GM21447 (cell line): ENCODE measurements around the gene RPS29.
"Not testable (repeated sequence)": the region's sequence is repeated elsewhere in the genome, so short reads cannot be mapped to it uniquely, and the experiment has no call there.

Experiments used
- ATAC-seq: cut with Tn5 transposase; IDR thresholded peaks from one replicate; pipeline ENCODE4 v1.9.1; 2021; ENCODE audit not compliant: unreplicated experiment

The RPS29 gene

GRCh38 chr14:49598485-49599300 is 12.5 kb upstream of the RPS29 start, which contains the start of gene LRR1:
Gene LRR1 (plus strand): TSS chr14:49598940. CDS start chr14:49599021, 81 bp downstream.
- ATAC-seq: peak; percentile 50

GRCh38 chr14:49598189-49598484 is 12.0 kb upstream of the RPS29 start:
- peak; percentile 0 for ATAC-seq

- ATAC-seq: no peak
Observed at GRCh38 chr14:49594347-49595091, 8.3 kb upstream of the RPS29 start.

GRCh38 chr14:49593016-49593415 is 6.8 kb upstream of the RPS29 start:
- ATAC-seq: no peak

GRCh38 chr14:49589387-49589786 is 3.2 kb upstream of the RPS29 start:
- no peak for ATAC-seq

- peak; percentile 30 for ATAC-seq
Observed at GRCh38 chr14:49586673-49587460, 687 bp upstream of the RPS29 start.

GRCh38 chr14:49584981-49585640 is 1.1 kb downstream of the RPS29 start:
- ATAC-seq: not testable (repeated sequence)

GRCh38 chr14:49584058-49584457 is 2.1 kb downstream of the RPS29 start:
- no peak for ATAC-seq

- no peak for ATAC-seq
Observed at GRCh38 chr14:49583629-49584028, 2.6 kb downstream of the RPS29 start.

GRCh38 chr14:49582113-49582977 is 3.8 kb downstream of the RPS29 start:
- no peak for ATAC-seq

- ATAC-seq: no peak
Observed at GRCh38 chr14:49581209-49582112, 4.7 kb downstream of the RPS29 start.

GRCh38 chr14:49579841-49580240 is 6.3 kb downstream of the RPS29 start:
- no peak for ATAC-seq

GRCh38 chr14:49578141-49578540 is 8.0 kb downstream of the RPS29 start:
- no peak for ATAC-seq

GRCh38 chr14:49574038-49574437 is 12.1 kb downstream of the RPS29 start:
- no peak for ATAC-seq

GRCh38 chr14:49569281-49569680 is 16.9 kb downstream of the RPS29 start:
- no peak for ATAC-seq

GRCh38 chr14:49566714-49567113 is 19.5 kb downstream of the RPS29 start:
- no peak for ATAC-seq

GRCh38 chr14:49559979-49560768 is 26.0 kb downstream of the RPS29 start:
- ATAC-seq: no peak

- ATAC-seq: no peak
Observed at GRCh38 chr14:49553892-49554291, 32.3 kb downstream of the RPS29 start.
